Measurements from ENCODE around the gene IMMT.

The IMMT gene

DNA sequence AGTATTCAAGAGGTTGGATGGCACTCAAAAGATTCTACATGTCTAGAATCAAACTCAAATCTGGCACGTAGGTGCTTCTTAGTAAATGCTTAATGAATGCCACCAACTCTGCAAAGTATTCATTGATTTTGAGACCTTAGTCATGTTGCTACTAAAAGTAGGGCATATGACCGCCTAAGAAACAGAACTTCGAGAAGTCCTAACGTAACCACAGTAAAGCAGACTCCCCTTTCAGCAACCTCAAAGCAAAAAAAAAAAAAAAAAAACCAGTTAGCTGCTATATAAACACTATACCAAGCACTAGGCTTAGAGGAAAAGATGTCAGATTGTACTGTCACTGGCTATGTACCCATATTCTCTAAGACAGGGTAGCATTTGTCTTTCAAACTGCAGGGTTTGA is 55.3 kb downstream of the IMMT start:
- no peak for TF ChIP-seq CTCF (IDR thresholded peaks at IDR 0.05)
- Histone ChIP-seq H2AFZ (no peak overlapping the region), H3K79me2 (no peaks in the 10 kb centered on the region), H3K4me3 (ENCODE audit: low read depth, low read length) (no peak overlapping the region), H3K9ac (no peak overlapping the region), H3K36me3 (ENCODE audit: control insufficient read depth, insufficient read depth, low read length) (no peaks in the 10 kb centered on the region), H3K9me3 (ENCODE audit: control insufficient read depth, low read length) (no peaks in the 10 kb centered on the region), H3K27ac (no peak overlapping the region), H3K27me3 (ENCODE audit: control insufficient read depth, insufficient read depth, low read length) (no peaks in the 10 kb centered on the region), H3K4me2 (ENCODE audit: low read length) (no peak overlapping the region), H3K4me1 (no peaks in the 10 kb centered on the region)

GRCh38 chr2:86138736-86139625 is 56.3 kb downstream of the IMMT start:
- Histone ChIP-seq H3K4me2 (ENCODE audit: low read length) (no peak overlapping the region), H3K4me1 (peaks cover 4% of the 10 kb centered on the region), H3K4me3 (ENCODE audit: low read depth, low read length) (no peak overlapping the region), H3K79me2 (no peaks in the 10 kb centered on the region), H2AFZ (no peak overlapping the region), H3K27me3 (ENCODE audit: control insufficient read depth, insufficient read depth, low read length) (no peaks in the 10 kb centered on the region), H3K9me3 (ENCODE audit: control insufficient read depth, low read length) (no peaks in the 10 kb centered on the region), H3K36me3 (ENCODE audit: control insufficient read depth, insufficient read depth, low read length) (no peaks in the 10 kb centered on the region), H3K9ac (no peak overlapping the region), H3K27ac (no peak overlapping the region)
- no peak for TF ChIP-seq CTCF (IDR thresholded peaks at IDR 0.05)

GRCh38 chr2:86136141-86136540 is 59.1 kb downstream of the IMMT start:
- Histone ChIP-seq H3K9me3 (ENCODE audit: control insufficient read depth, low read length) (no peaks in the 10 kb centered on the region), H3K4me1 (peaks cover 4% of the 10 kb centered on the region), H3K36me3 (ENCODE audit: control insufficient read depth, insufficient read depth, low read length) (no peaks in the 10 kb centered on the region), H3K4me2 (ENCODE audit: low read length) (no peak overlapping the region), H2AFZ (no peak overlapping the region), H3K9ac (no peak overlapping the region), H3K4me3 (ENCODE audit: low read depth, low read length) (no peak overlapping the region), H3K27ac (no peak overlapping the region), H3K79me2 (no peaks in the 10 kb centered on the region), H3K27me3 (ENCODE audit: control insufficient read depth, insufficient read depth, low read length) (no peaks in the 10 kb centered on the region)
- no peak for TF ChIP-seq CTCF (IDR thresholded peaks at IDR 0.05)

DNA sequence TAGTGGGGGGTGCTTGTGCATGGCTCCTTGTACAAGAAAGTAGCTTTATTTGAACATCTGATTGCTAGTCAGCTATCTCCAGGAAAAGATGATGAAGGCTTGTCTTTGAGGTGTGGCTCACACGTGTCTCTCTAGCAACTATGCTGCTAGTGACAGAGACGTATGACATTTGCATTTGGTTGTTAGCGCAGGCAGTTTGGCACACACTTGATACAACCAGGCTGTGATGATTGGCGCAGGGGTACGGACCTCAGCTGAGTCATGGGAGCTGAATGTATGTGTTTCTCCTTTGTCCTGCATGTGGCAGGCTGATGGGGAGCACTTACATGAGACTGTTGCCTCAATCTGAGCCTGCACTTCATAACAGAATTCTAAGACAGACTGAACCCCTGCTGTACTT is 59.6 kb downstream of the IMMT start:
- Histone ChIP-seq H3K9ac (no peak overlapping the region), H3K4me2 (ENCODE audit: low read length) (no peak overlapping the region), H3K4me3 (ENCODE audit: low read depth, low read length) (no peak overlapping the region), H3K79me2 (no peaks in the 10 kb centered on the region), H2AFZ (no peak overlapping the region), H3K27ac (no peak overlapping the region), H3K9me3 (ENCODE audit: control insufficient read depth, low read length) (no peaks in the 10 kb centered on the region), H3K36me3 (ENCODE audit: control insufficient read depth, insufficient read depth, low read length) (no peaks in the 10 kb centered on the region), H3K27me3 (ENCODE audit: control insufficient read depth, insufficient read depth, low read length) (no peaks in the 10 kb centered on the region), H3K4me1 (peaks cover 4% of the 10 kb centered on the region)
- TF ChIP-seq CTCF (IDR thresholded peaks at IDR 0.05): no peak

DNA sequence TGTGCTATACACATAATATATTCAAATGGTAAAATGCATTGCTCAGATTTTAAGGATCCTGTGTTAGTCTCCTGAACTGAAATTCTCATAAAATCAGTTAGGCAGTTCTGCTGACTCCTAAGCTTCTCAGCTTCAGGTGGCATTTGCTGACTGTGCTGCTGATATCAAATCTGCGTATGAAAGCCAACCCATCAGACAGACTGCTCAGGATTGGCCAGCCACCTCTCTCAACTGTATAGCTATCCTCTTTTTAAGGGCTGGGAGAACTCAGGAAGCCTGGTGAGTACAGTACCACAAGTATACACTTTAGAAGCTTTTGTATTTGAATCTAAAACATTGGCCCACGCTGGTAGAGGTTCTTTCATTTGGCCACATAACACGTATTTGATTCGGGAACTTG is 60.6 kb downstream of the IMMT start:
- Histone ChIP-seq H3K9me3 (ENCODE audit: control insufficient read depth, low read length) (no peaks in the 10 kb centered on the region), H2AFZ (no peak overlapping the region), H3K27me3 (ENCODE audit: control insufficient read depth, insufficient read depth, low read length) (no peaks in the 10 kb centered on the region), H3K9ac (no peak overlapping the region), H3K4me2 (ENCODE audit: low read length) (peak overlapping the region; percentile 23), H3K4me3 (ENCODE audit: low read depth, low read length) (no peak overlapping the region), H3K27ac (no peak overlapping the region), H3K79me2 (no peaks in the 10 kb centered on the region), H3K4me1 (peaks cover 4% of the 10 kb centered on the region), H3K36me3 (ENCODE audit: control insufficient read depth, insufficient read depth, low read length) (no peaks in the 10 kb centered on the region)
- TF ChIP-seq CTCF (IDR thresholded peaks at IDR 0.05): no peak

Measured in parathyroid adenoma (tissue), 2 donors.